Measurements from ENCODE around the gene RNF146. TPM values are rescaled to one million over a fixed set of nuclear protein-coding genes. Genes with fewer than 3 reads are reported as not detected.

The RNF146 gene
- total RNA-seq, 1 donor = 58.7 TPM

DNA sequence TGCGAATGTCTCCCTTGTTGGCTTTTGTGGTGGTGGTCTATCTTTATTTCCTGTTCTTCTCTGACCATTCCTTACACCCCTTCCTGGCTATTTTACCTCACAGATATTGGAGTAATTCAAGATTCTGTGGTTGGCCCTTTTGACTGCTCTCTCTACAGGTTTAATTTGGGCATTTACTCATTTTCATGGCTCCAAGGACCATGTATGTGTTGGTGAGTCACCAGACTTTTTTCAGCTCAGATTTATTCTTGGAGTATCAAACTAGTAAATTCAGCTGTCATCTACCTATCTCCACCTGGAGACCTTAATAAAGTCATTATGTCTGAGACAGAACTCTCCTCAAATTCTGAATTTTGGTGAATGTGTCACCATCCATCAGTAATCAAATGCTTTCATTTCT, 15.5 kb downstream of the RNF146 start:
- no peak for TF ChIP-seq CTCF (IDR thresholded peaks at IDR 0.05; ENCODE audit: insufficient read depth, low read depth, low read length)

DNA sequence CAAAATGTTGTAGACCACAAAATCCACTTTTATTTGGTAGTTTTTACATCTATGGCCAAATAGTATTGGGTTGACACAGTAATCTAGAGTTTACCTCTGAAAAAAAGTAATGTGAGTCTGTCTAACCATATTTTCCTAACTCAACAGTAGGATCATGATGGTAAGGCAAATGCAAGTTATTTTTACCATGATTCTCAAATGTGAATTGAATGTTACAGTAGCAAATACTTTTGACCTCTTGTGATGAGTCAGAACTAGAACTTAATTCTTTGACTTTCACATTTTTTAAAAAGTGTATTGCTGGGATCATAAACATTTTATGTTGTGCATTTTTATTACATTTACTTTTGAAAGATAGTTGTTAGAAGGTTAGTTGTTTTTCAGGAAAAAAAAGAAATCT, 22.0 kb downstream of the RNF146 start:
- TF ChIP-seq CTCF (IDR thresholded peaks at IDR 0.05; ENCODE audit: insufficient read depth, low read depth, low read length) = no peak
- DNase-seq (ENCODE audit: low read depth) = peak; percentile 3

More for the DNA sequence above, 15.5 kb downstream of the RNF146 start:
- no peak for DNase-seq (ENCODE audit: low read depth)
- no peak overlapping the region for H3K4me3 ChIP-seq (ENCODE audit: low read depth, low read length)

GRCh38 chr6:127289934-127290333, 23.3 kb downstream of the RNF146 start:
- no peak for DNase-seq (ENCODE audit: low read depth)
- no peak for TF ChIP-seq CTCF (IDR thresholded peaks at IDR 0.05; ENCODE audit: insufficient read depth, low read depth, low read length)
- no peak overlapping the region for H3K4me3 ChIP-seq (ENCODE audit: low read depth, low read length)

More for the DNA sequence above, 22.0 kb downstream of the RNF146 start:
- H3K4me3 ChIP-seq (ENCODE audit: low read depth, low read length) = no peak overlapping the region

DNA sequence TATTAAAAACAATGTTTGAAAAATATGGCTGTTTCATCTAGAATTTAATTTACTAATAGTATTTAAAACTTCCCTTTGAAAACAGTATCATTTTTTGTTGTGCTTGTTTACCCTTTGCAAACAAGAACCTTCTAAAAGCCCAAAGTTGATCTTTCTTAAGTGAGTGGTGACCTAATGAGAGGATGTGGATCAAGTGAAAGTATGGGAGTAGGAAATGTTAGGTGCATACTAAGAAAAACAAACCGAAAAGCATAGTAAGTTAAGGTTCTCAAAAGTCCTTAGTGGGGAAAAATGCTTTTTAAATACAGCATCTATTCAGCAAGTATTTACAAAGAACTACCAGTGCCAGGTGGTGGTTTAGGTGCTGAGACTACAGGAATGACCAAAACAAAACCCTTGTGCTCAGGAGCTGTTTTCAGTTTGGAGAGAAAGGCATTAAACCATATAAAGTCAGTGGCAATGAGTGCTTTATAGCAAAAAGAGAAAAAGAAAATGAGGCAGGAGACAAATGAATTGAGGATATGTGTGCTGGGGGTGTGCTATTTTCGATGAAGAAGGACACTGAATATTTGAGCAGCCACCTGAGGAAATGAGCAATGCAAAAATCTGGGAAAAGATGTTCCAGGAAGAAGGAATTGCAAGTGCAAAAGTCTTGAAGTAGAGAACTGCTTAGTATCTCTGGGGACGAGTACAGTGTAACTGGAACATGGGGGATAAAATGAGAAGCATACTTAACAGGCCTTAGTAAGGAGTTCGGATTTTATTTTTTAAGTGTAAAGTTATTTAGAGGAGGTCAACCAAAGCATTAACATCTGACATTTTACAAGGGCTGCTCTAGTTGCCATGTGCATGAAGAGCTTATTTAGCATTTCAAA, 24.0 kb downstream of the RNF146 start:
- TF ChIP-seq CTCF (IDR thresholded peaks at IDR 0.05; ENCODE audit: insufficient read depth, low read depth, low read length) = no peak
- no peak overlapping the region for H3K4me3 ChIP-seq (ENCODE audit: low read depth, low read length)
- DNase-seq (ENCODE audit: low read depth) = peak; percentile 20

GRCh38 chr6:127291495-127291894, 24.8 kb downstream of the RNF146 start:
- no peak for TF ChIP-seq CTCF (IDR thresholded peaks at IDR 0.05; ENCODE audit: insufficient read depth, low read depth, low read length)
- peak; percentile 11 for DNase-seq (ENCODE audit: low read depth)
- H3K4me3 ChIP-seq (ENCODE audit: low read depth, low read length) = no peak overlapping the region

GRCh38 chr6:127297502-127298070, 30.9 kb downstream of the RNF146 start:
- DNase-seq (ENCODE audit: low read depth) = no peak
- no peak overlapping the region for H3K4me3 ChIP-seq (ENCODE audit: low read depth, low read length)
- TF ChIP-seq CTCF (IDR thresholded peaks at IDR 0.05; ENCODE audit: insufficient read depth, low read depth, low read length) = no peak

Data from fibroblast of villous mesenchyme (primary cell).